Testis (tissue), 2 donors: ENCODE measurements around the gene PF4V1.

Source experiments
- CTCF ChIP-seq, 3 experiments: fragments of 450-650 bp in 2 of 3; fragments of 200-600 bp in 1 of 3; sonication (generic) in 1 of 3; IDR thresholded peaks; one replicate each; pipeline ENCODE4 v1.5.1; 2016 to 2019; ENCODE audit warnings: antibody characterized with exemption in 3 of 3, mild to moderate bottlenecking in 2 of 3, moderate library complexity in 1 of 3
- POLR2A ChIP-seq: fragments of 450-650 bp; IDR thresholded peaks from one replicate; pipeline ENCODE4 v1.6.1; 2017; ENCODE audit warnings: antibody characterized with exemption, mild to moderate bottlenecking, moderate library complexity

DNA sequence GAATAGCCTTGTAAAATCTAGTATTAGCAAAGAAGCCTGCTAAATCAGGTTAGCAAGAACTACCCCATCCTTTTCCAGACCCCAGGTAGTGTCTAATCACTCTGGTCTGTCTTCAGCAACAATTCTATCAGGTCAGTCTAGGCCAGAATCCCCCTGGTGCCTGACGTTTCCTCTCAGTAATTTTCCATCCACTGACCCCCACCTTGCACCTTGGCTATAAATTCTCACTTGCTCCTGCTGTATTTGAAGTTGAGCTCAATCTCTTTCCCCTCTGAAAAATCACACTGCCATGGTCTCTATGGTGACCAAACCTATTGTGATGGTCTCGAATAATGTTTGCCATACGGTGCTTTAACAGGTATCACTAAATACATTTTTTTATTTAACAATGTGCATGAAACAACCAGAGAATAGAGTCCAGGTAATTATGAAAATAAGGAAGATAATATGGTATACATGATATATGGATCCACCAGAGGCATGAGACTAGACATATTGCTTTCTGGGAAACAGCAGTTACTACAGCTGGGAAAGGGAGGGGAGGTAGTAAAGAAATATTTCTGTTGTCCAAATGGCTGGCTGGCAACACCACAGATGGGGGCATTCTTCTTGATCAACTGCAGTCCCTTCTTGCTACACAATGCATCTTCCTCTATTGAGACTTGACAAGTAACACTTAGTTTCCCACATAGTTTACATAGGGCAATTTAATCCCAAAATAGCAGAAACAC is 49.9 kb downstream of the PF4V1 start:
- no peak for TF ChIP-seq POLR2A
- TF ChIP-seq CTCF (IDR thresholded peaks at IDR 0.05), result no peak
